ENCODE data around the gene ADCY9. TPM values are rescaled to one million over a fixed set of nuclear protein-coding genes. Genes with fewer than 3 reads are reported as not detected.

Gene ADCY9
- total RNA-seq, 1 experiment from 2014 or later: 4.7 TPM

DNA sequence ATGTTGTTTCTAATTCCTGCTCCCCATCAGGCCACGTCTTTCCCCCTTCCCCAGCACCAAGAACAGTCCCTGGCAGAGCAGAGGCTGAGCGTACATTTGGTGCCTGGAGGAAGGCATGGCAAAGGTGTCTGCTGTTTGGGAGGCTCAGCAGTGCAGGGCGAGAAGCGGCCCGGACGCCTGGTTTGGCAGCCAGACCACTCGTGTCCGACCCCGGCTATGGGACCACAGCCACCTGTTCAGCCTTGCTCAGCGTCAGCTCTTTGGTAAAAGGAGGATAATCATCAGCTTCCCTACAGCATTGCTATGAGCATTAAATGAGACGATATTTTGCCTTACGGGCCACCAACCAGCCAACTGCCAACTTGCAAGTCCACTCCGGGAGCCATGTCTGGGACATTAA lies 129.0 kb downstream of the ADCY9 start:
- Histone ChIP-seq H3K79me2 (ENCODE audit: insufficient read depth, low read length) (no peaks in the 10 kb centered on the region), H3K4me1 (ENCODE audit: insufficient read depth, low read length) (no peaks in the 10 kb centered on the region), H2BK120ac (ENCODE audit: low read depth, low read length, poor library complexity, severe bottlenecking) (no peak overlapping the region), H3K27me3 (ENCODE audit: insufficient read depth, low read length) (no peaks in the 10 kb centered on the region), H2AFZ (ENCODE audit: low read length) (no peak overlapping the region), H3K9ac (ENCODE audit: extremely low read depth, insufficient read length, low read length) (no peak overlapping the region), H3K56ac (ENCODE audit: insufficient read length, low read depth, low read length) (no peak overlapping the region), H4K20me1 (ENCODE audit: control insufficient read depth, insufficient read depth, insufficient read length) (no peaks in the 10 kb centered on the region), H2AK5ac (ENCODE audit: insufficient read length, low read length) (no peak overlapping the region), H3K27ac (ENCODE audit: insufficient read length, low read depth, low read length) (no peak overlapping the region), H3K9me3 (ENCODE audit: control insufficient read depth, low read depth, low read length) (no peaks in the 10 kb centered on the region), H2BK20ac (ENCODE audit: low read depth, low read length, poor library complexity, severe bottlenecking) (no peak overlapping the region), H3T11ph (ENCODE audit: low read length) (no peak overlapping the region), H3K79me1 (ENCODE audit: insufficient read depth, low read depth, low read length, poor library complexity, severe bottlenecking) (no peaks in the 10 kb centered on the region), H2BK5ac (ENCODE audit: insufficient read length, low read length) (no peak overlapping the region), H3K4ac (ENCODE audit: low read depth, low read length) (no peak overlapping the region), H4K5ac (ENCODE audit: insufficient read length, low read depth, low read length) (no peak overlapping the region), H2BK15ac (ENCODE audit: low read depth, low read length) (peak overlapping the region; percentile 98; the same call in 1 of the 2 replicates), H2BK12ac (ENCODE audit: insufficient read length, low read depth, low read length) (no peak overlapping the region), H3K14ac (ENCODE audit: insufficient read depth, low read length) (no peak overlapping the region), H3K4me2 (ENCODE audit: insufficient read depth, insufficient read length, low read length) (no peak overlapping the region), H3K23ac (ENCODE audit: insufficient read length, low read depth, low read length) (no peak overlapping the region), H3K18ac (ENCODE audit: insufficient read length, low read depth, low read length) (no peak overlapping the region), H4K8ac (replicated peaks; ENCODE audit: insufficient read length, low read depth, low read length) (no peak overlapping the region), H4K91ac (ENCODE audit: insufficient read length, low read depth, low read length) (no peak overlapping the region), H3K23me2 (ENCODE audit: insufficient read length, low read depth, low read length, poor library complexity, severe bottlenecking) (no peaks in the 10 kb centered on the region)
- TF ChIP-seq, protein P1, sequence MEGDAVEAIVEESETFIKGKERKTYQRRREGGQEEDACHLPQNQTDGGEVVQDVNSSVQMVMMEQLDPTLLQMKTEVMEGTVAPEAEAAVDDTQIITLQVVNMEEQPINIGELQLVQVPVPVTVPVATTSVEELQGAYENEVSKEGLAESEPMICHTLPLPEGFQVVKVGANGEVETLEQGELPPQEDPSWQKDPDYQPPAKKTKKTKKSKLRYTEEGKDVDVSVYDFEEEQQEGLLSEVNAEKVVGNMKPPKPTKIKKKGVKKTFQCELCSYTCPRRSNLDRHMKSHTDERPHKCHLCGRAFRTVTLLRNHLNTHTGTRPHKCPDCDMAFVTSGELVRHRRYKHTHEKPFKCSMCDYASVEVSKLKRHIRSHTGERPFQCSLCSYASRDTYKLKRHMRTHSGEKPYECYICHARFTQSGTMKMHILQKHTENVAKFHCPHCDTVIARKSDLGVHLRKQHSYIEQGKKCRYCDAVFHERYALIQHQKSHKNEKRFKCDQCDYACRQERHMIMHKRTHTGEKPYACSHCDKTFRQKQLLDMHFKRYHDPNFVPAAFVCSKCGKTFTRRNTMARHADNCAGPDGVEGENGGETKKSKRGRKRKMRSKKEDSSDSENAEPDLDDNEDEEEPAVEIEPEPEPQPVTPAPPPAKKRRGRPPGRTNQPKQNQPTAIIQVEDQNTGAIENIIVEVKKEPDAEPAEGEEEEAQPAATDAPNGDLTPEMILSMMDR (conservative IDR thresholded peaks at IDR 0.05): no peak
- no CpG with 5 or more reads among the region's 13 CpGs for WGBS (ENCODE audit: extremely low coverage, insufficient read length, low lambda C conversion rate)
- Mint-ChIP-seq H3K36me3 (ENCODE audit: insufficient read depth in 1 of 3, low read depth in 3 of 3) (no peaks in the 10 kb centered on the region), H3K27me3 (ENCODE audit: low read depth) (peaks cover 7% of the 10 kb centered on the region), H3K9me3 (no peaks in the 10 kb centered on the region), H3K4me1 (peaks cover 5 to 10% of the 10 kb centered on the region in 2 experiments), H3K27ac (peak overlapping the region in 1 of 3 experiments; percentile 19; a peak in 2 of 7 replicates), H3K4me3 (no peak overlapping the region)
- DNase-seq: no peak

Data from H9 (cell line).